CD14-positive monocyte (primary cell): Measurements from ENCODE around the gene KIF5C. TPM values are rescaled to one million over a fixed set of nuclear protein-coding genes. Genes with fewer than 3 reads are reported as not detected.

ENCODE experiments used
- DNase-seq, 3 donors: peaks; one replicate each; pipeline ENCODE4 v3.0.0-alpha.2; 2011 to 2022
- H2AFZ ChIP-seq: 2 replicates; pipeline ENCODE4 v1.6.0; 2012; ENCODE audit warnings: mild to moderate bottlenecking, low read depth, low read length, inconsistent platforms; ENCODE audit not compliant: insufficient read depth, poor library complexity, severe bottlenecking
- H3K27ac ChIP-seq, 2 donors: 1 replicate in 1 of 2; 2 replicates in 1 of 2; pipeline ENCODE4 v1.5.1; 2012 to 2013; ENCODE audit warnings: low read length in 2 of 2, control low read depth in 1 of 2, inconsistent platforms in 1 of 2, low read depth in 1 of 2, mild to moderate bottlenecking in 1 of 2
- H3K27me3 ChIP-seq, 2 donors: one replicate each; pipeline versions ENCODE4 v1.6.0 to v1.6.1; 2011 to 2013; ENCODE audit warnings: low read length in 2 of 2; ENCODE audit not compliant: control insufficient read depth in 2 of 2, insufficient read depth in 2 of 2
- H3K36me3 ChIP-seq, 2 donors: replicated peaks in 1 of 2; 1 replicate in 1 of 2; 2 replicates in 1 of 2; pipeline versions ENCODE4 v1.5.1 to v1.6.1; 2012 to 2013; ENCODE audit warnings: low read length in 2 of 2, control low read depth in 1 of 2, inconsistent platforms in 1 of 2, mild to moderate bottlenecking in 1 of 2; ENCODE audit not compliant: insufficient read depth in 2 of 2, control insufficient read depth in 1 of 2
- H3K4me1 ChIP-seq, 2 donors: 1 replicate in 1 of 2; 2 replicates in 1 of 2; pipeline versions ENCODE4 v1.5.1 to v1.6.1; 2012 to 2013; ENCODE audit warnings: low read length in 2 of 2, control low read depth in 1 of 2, inconsistent platforms in 1 of 2, mild to moderate bottlenecking in 1 of 2, moderate library complexity in 1 of 2; ENCODE audit not compliant: insufficient read depth in 2 of 2, control insufficient read depth in 1 of 2
- H3K4me2 ChIP-seq: replicated peaks from 2 replicates; pipeline ENCODE3; 2012; ENCODE audit warnings: low read length, moderate library complexity, mild to moderate bottlenecking; ENCODE audit not compliant: poor library complexity, severe bottlenecking; ENCODE audit errors: extremely low read depth
- H3K4me3 ChIP-seq, 3 experiments: fragments of 200-600 bp in 1 of 3; sonication (generic) in 1 of 3; replicated peaks in 1 of 3; 1 replicate in 2 of 3; 2 replicates in 1 of 3; pipeline ENCODE4 v1.5.1; 2011 to 2013; ENCODE audit warnings: low read length in 3 of 3, mild to moderate bottlenecking in 3 of 3, control low read depth in 2 of 3, low read depth in 2 of 3, inconsistent platforms in 1 of 3, moderate library complexity in 1 of 3
- H3K79me2 ChIP-seq: 2 replicates; pipeline ENCODE4 v1.6.0; 2012; ENCODE audit warnings: mild to moderate bottlenecking, control low read depth, inconsistent platforms, low read length, moderate library complexity; ENCODE audit not compliant: insufficient read depth
- H3K9ac ChIP-seq: 2 replicates; pipeline ENCODE4 v1.6.0; 2017; ENCODE audit warnings: low read length, mild to moderate bottlenecking; ENCODE audit not compliant: insufficient read depth, poor library complexity, severe bottlenecking
- H3K9me3 ChIP-seq, 2 donors: replicated peaks in 1 of 2; 1 replicate in 1 of 2; 2 replicates in 1 of 2; pipeline versions ENCODE4 v1.5.1 to v1.6.1; 2012 to 2013; ENCODE audit warnings: low read length in 2 of 2, control low read depth in 1 of 2; ENCODE audit not compliant: control insufficient read depth in 1 of 2, insufficient read depth in 1 of 2
- H4K20me1 ChIP-seq: 2 replicates; pipeline ENCODE4 v1.6.0; 2012; ENCODE audit warnings: mild to moderate bottlenecking, low read length, control low read depth, moderate library complexity; ENCODE audit not compliant: insufficient read depth
- H3K27ac Mint-ChIP-seq, 7 donors: one replicate each; pipeline ENCODE4 v1.8.0; 2020; ENCODE audit warnings: mild to moderate bottlenecking in 7 of 7, mixed read lengths in 7 of 7, moderate library complexity in 6 of 7, inconsistent platforms in 2 of 7
- H3K27me3 Mint-ChIP-seq, 3 donors: one replicate each; pipeline ENCODE4 v1.8.0; 2021 to 2022; ENCODE audit warnings: low read depth in 3 of 3, mild to moderate bottlenecking in 3 of 3, mixed read lengths in 3 of 3, moderate library complexity in 3 of 3, inconsistent platforms in 1 of 3
- H3K36me3 Mint-ChIP-seq, 2 donors: one replicate each; pipeline ENCODE4 v1.8.0; 2020; ENCODE audit warnings: mixed read lengths in 2 of 2, inconsistent platforms in 1 of 2, mild to moderate bottlenecking in 1 of 2
- H3K4me1 Mint-ChIP-seq: one replicate; pipeline ENCODE4 v1.8.0; 2020; ENCODE audit warnings: mild to moderate bottlenecking, mixed read lengths
- H3K4me3 Mint-ChIP-seq, 2 donors: one replicate each; pipeline ENCODE4 v1.8.0; 2020; ENCODE audit warnings: mild to moderate bottlenecking in 2 of 2, mixed read lengths in 2 of 2, moderate library complexity in 1 of 2
- H3K9me3 Mint-ChIP-seq, 7 donors: one replicate each; pipeline ENCODE4 v1.8.0; 2020 to 2022; ENCODE audit warnings: mixed read lengths in 7 of 7, mild to moderate bottlenecking in 6 of 7, moderate library complexity in 6 of 7, inconsistent platforms in 2 of 7
- CTCF ChIP-seq: fragments of 200-600 bp; IDR thresholded peaks from one replicate; pipeline ENCODE4 v1.8.0; 2022; ENCODE audit warnings: antibody characterized with exemption, mild to moderate bottlenecking
- WGBS: methylation state at CpG from one replicate; pipeline ENCODE4 v1.1.5; 2013; ENCODE audit warnings: missing lambda C conversion rate; ENCODE audit not compliant: insufficient coverage; 5-methylcytosine and 5-hydroxymethylcytosine counted together
- intact Hi-C, 2 donors: fragments of 100-400 bp; cut with micrococcal nuclease; formaldehyde crosslinking; loops; one replicate each; pipeline versions ENCODE4 v1.15.0 to v1.15.1; 2023
- polyA plus RNA-seq, 3 donors: library from polyadenylated mRNA; depleted of rRNA in 1 of 3; unstranded in 2 of 3; stranded (reverse) in 1 of 3; fragments of 300-500 nt in 2 of 3; fragments of >200 nt in 1 of 3; fragmentation: Illumina TruSeq in 2 of 3; gene quantifications; 1 replicate in 2 of 3; 2 replicates in 1 of 3; pipeline ENCODE4 v1.2.3, GENCODE V29; 2012 to 2021

Gene KIF5C
- polyA plus RNA-seq, 3 donors, result 0.04 TPM; not detected in 2

- Histone ChIP-seq H3K4me1 (peaks cover 0 to 8% of the 10 kb centered on the region in 2 donors), H2AFZ (peak overlapping the region; percentile 41), H3K79me2 (no peaks in the 10 kb centered on the region), H3K4me3 (no peak overlapping the region), H3K9ac (no peak overlapping the region), H4K20me1 (no peaks in the 10 kb centered on the region), H3K9me3 (no peaks in the 10 kb centered on the region), H3K27ac (no peak overlapping the region), H3K4me2 (no peak overlapping the region), H3K36me3 (no peaks in the 10 kb centered on the region), H3K27me3 (no peaks in the 10 kb centered on the region)
- peaks cover 0 to 4% of the 10 kb centered on the region in 2 donors for H3K36me3 Mint-ChIP-seq
- TF ChIP-seq CTCF, result no peak
- 0% methylated on average over 2 of the region's 5 CpGs for WGBS
- H3K4me1 Mint-ChIP-seq, result peaks cover 25% of the 10 kb centered on the region
- H3K9me3 Mint-ChIP-seq, result peaks cover 0 to 1% (median 0%) of the 10 kb centered on the region in 7 donors
- peak overlapping the region in 3 of 7 donors; percentile 42 to 90 (median 80) for H3K27ac Mint-ChIP-seq
- H3K27me3 Mint-ChIP-seq, result peaks cover 0 to 4% (median 1%) of the 10 kb centered on the region in 3 donors
- DNase-seq, result peak in 2 of 3 donors; percentile 21 to 72
- no peak overlapping the region for H3K4me3 Mint-ChIP-seq
- intact Hi-C loops, result no loop called here
These were observed 194.2 kb downstream of the KIF5C start for GRCh38 chr2:149068996-149069888.

- Histone ChIP-seq H3K27ac (no peak overlapping the region), H3K4me3 (no peak overlapping the region), H3K4me1 (peaks cover 0 to 8% of the 10 kb centered on the region in 2 donors), H3K9ac (no peak overlapping the region), H3K9me3 (no peaks in the 10 kb centered on the region), H3K27me3 (no peaks in the 10 kb centered on the region), H3K36me3 (no peaks in the 10 kb centered on the region), H3K79me2 (no peaks in the 10 kb centered on the region), H2AFZ (no peak overlapping the region), H3K4me2 (no peak overlapping the region), H4K20me1 (no peaks in the 10 kb centered on the region)
- Mint-ChIP-seq H3K27ac (no peak overlapping the region), H3K36me3 (peaks cover 0 to 4% of the 10 kb centered on the region in 2 donors), H3K9me3 (peaks cover 0 to 1% (median 0%) of the 10 kb centered on the region in 7 donors), H3K27me3 (peaks cover under 1 to 4% (median 1%) of the 10 kb centered on the region in 3 donors), H3K4me1 (peaks cover 25% of the 10 kb centered on the region), H3K4me3 (no peak overlapping the region)
- WGBS, result no CpG with 5 or more reads among the region's 9 CpGs
- no peak for DNase-seq
- intact Hi-C loops, result no loop called here
- no peak for TF ChIP-seq CTCF
These were observed 195.8 kb downstream of the KIF5C start for GRCh38 chr2:149070681-149071320.
